Ovary (tissue), 3 donors: ENCODE measurements around the gene TACR3.

ENCODE experiments used
- CTCF ChIP-seq, 3 donors: fragments of 450-650 bp in 2 of 3; fragments of 200-600 bp in 1 of 3; IDR thresholded peaks; one replicate each; pipeline versions ENCODE4 v1.5.1 to v1.8.0; 2016 to 2022; ENCODE audit warnings: antibody characterized with exemption in 3 of 3, mild to moderate bottlenecking in 1 of 3
- POLR2A ChIP-seq: fragments of 450-650 bp; IDR thresholded peaks from one replicate; pipeline ENCODE4 v1.6.1; 2017; ENCODE audit warnings: antibody characterized with exemption, mild to moderate bottlenecking, moderate library complexity
- donor health status: DM: no; HTN: no; CAD: no.

- TF ChIP-seq CTCF (IDR thresholded peaks at IDR 0.05) (no peak), POLR2A (no peak)
Measured at GRCh38 chr4:103673983-103674382, 45.8 kb downstream of the TACR3 start.
